T-cell (primary cell): ENCODE data around the gene PCDHB13. TPM values are rescaled to one million over a fixed set of nuclear protein-coding genes. Genes with fewer than 3 reads are reported as not detected.
A peak's percentile ranks its signal among the peaks of the same experiment; 100 is the strongest.
"Not testable (repeated sequence)": the region's sequence is repeated elsewhere in the genome, so short reads cannot be mapped to it uniquely, and the experiment has no call there.

Experiments used
- ATAC-seq, 4 experiments: fragments of 200-7000 bp in 3 of 4; fragments of 150-1000 bp in 1 of 4; cut with Tn5 transposase; replicated peaks in 1 of 4; 1 replicate in 3 of 4; 2 replicates in 1 of 4; pipeline ENCODE4 v1.10.0; 2021; ENCODE audit warnings: moderate library complexity in 3 of 4, mild to moderate bottlenecking in 2 of 4, moderate number of reproducible peaks in 1 of 4
- CTCF ChIA-PET, 2 donors: fragments of 300-600 bp; sonication (Branson Sonifier 250); formaldehyde crosslinking; loops; one replicate each; lab custom pipeline; 2022; ENCODE audit warnings: antibody characterized with exemption in 2 of 2; lab: Charles Lee
- POLR2A ChIA-PET, 2 donors: fragments of 300-600 bp; sonication (Branson Sonifier 250); formaldehyde crosslinking; loops; one replicate each; lab custom pipeline; 2022; ENCODE audit warnings: antibody characterized with exemption in 2 of 2; lab: Charles Lee
- DNase-seq, 35 experiments: peaks; one replicate each; pipeline versions ENCODE4 v3.0.0 to v3.0.0-alpha.2; 2013 to 2023
- H3K27ac ChIP-seq: one replicate; pipeline ENCODE4 v1.5.1; 2013; ENCODE audit warnings: low read length
- H3K27me3 ChIP-seq, 2 experiments: replicated peaks in 1 of 2; 1 replicate in 1 of 2; 2 replicates in 1 of 2; pipeline versions ENCODE4 v1.6.1 to v1.7.0; 2013; ENCODE audit warnings: low read length in 1 of 2, mixed read lengths in 1 of 2; ENCODE audit not compliant: control insufficient read depth in 2 of 2, insufficient read depth in 2 of 2; ENCODE audit errors: extremely low read depth in 1 of 2
- H3K36me3 ChIP-seq, 2 donors: 1 replicate in 1 of 2; 2 replicates in 1 of 2; pipeline versions ENCODE4 v1.6.1 to v1.7.0; 2013; ENCODE audit warnings: low read length in 1 of 2; ENCODE audit not compliant: control insufficient read depth in 2 of 2, insufficient read depth in 1 of 2; ENCODE audit errors: extremely low read depth in 1 of 2
- H3K4me1 ChIP-seq, 2 experiments: 1 replicate in 1 of 2; 2 replicates in 1 of 2; pipeline versions ENCODE4 v1.6.1 to v1.7.0; 2013; ENCODE audit warnings: low read length in 2 of 2, mixed read lengths in 1 of 2; ENCODE audit not compliant: insufficient read depth in 2 of 2, control insufficient read depth in 1 of 2; ENCODE audit errors: extremely low read depth in 1 of 2
- H3K4me3 ChIP-seq, 2 donors: 1 replicate in 1 of 2; 2 replicates in 1 of 2; pipeline versions ENCODE4 v1.5.1 to v1.7.0; 2013; ENCODE audit warnings: mild to moderate bottlenecking in 2 of 2, low read length in 1 of 2, moderate library complexity in 1 of 2; ENCODE audit not compliant: control insufficient read depth in 1 of 2; ENCODE audit errors: extremely low read depth in 1 of 2
- H3K9me3 ChIP-seq: 2 replicates; pipeline ENCODE4 v1.7.0; 2013
- H3K27ac Mint-ChIP-seq, 2 donors: one replicate each; pipeline ENCODE4 v1.8.0; 2020 to 2021; ENCODE audit warnings: mild to moderate bottlenecking in 2 of 2, mixed read lengths in 2 of 2
- H3K27me3 Mint-ChIP-seq, 2 donors: one replicate each; pipeline ENCODE4 v1.8.0; 2021 to 2022; ENCODE audit warnings: mixed read lengths in 2 of 2
- H3K36me3 Mint-ChIP-seq: one replicate; pipeline ENCODE4 v1.8.0; 2021; ENCODE audit warnings: mixed read lengths
- H3K4me1 Mint-ChIP-seq, 3 donors: one replicate each; pipeline ENCODE4 v1.8.0; 2020 to 2022; ENCODE audit warnings: mixed read lengths in 3 of 3, mild to moderate bottlenecking in 1 of 3
- H3K4me3 Mint-ChIP-seq, 3 donors: one replicate each; pipeline ENCODE4 v1.8.0; 2020 to 2022; ENCODE audit warnings: mild to moderate bottlenecking in 3 of 3, mixed read lengths in 3 of 3, moderate library complexity in 3 of 3
- H3K9me3 Mint-ChIP-seq, 3 donors: one replicate each; pipeline ENCODE4 v1.8.0; 2020 to 2022; ENCODE audit warnings: mixed read lengths in 3 of 3
- WGBS: methylation state at CpG from one replicate; pipeline ENCODE4 v1.1.5; 2013; ENCODE audit warnings: missing lambda C conversion rate; ENCODE audit not compliant: insufficient coverage; 5-methylcytosine and 5-hydroxymethylcytosine counted together
- total RNA-seq, 35 experiments: library from RNA in 6 of 35; stranded (reverse) in 6 of 35; fragments of 120-200 nt in 1 of 35; gene quantifications; one replicate each; pipeline versions ENCODE4 v1.2.1 to v1.2.4 and lab custom pipeline; 2013 to 2026

Gene PCDHB13
- total RNA-seq (under 1 TPM in 1 of 5 donors, not detected in 4; 0.06 TPM), total RNA-seq (lab: John Stamatoyannopoulos, UW) (0 to 0.32 (median 0) reads per million in 29 experiments)
- 0.04 TPM for total RNA-seq (2013)

- peaks cover 12 to 25% of the 10 kb centered on the region in 2 experiments for H3K27me3 ChIP-seq
- ATAC-seq, H3K4me1 ChIP-seq, H3K4me1 Mint-ChIP-seq, CTCF ChIA-PET, H3K27ac Mint-ChIP-seq, H3K4me3 ChIP-seq, H3K9me3 ChIP-seq, H3K27ac ChIP-seq, H3K36me3 Mint-ChIP-seq, POLR2A ChIA-PET, H3K36me3 ChIP-seq: not testable (repeated sequence)
- Mint-ChIP-seq H3K9me3 (peaks cover 4 to 22% (median 18%) of the 10 kb centered on the region in 3 donors), H3K27me3 (peaks cover 58 to 63% of the 10 kb centered on the region in 2 donors), H3K4me3 (peak within 1 kb of the TSS in 1 of 3 donors; percentile 44)
- DNase-seq: peak in 6 of 35 experiments; percentile 2 to 48 (median 12)
- no CpG with 5 or more reads among the region's 18 CpGs for WGBS
These were observed at the start of gene PCDHB13 for GRCh38 chr5:141213656-141214339. Gene PCDHB13, plus strand, starts transcription at chr5:141213919. Its CDS starts 205 bp downstream, at chr5:141214124.

GRCh38 chr5:141172381-141173204, 41.1 kb upstream of the PCDHB13 start, which contains the start of gene PCDHB7:
Gene PCDHB7, plus strand, starts transcription at chr5:141172644. Its CDS starts 192 bp downstream, at chr5:141172836.
- Mint-ChIP-seq H3K4me1 (peaks cover 2 to 7% (median 5%) of the 10 kb centered on the region in 3 donors), H3K9me3 (peaks cover 6 to 10% (median 8%) of the 10 kb centered on the region in 3 donors), H3K27ac (no peak within 1 kb of the TSS), H3K4me3 (peak within 1 kb of the TSS in 1 of 3 donors; percentile 3), H3K27me3 (peaks cover 36 to 43% of the 10 kb centered on the region in 2 donors), H3K36me3 (no peaks in the 10 kb centered on the region)
- peak in 7 of 35 experiments; percentile 5 to 40 (median 12) for DNase-seq
- H3K4me3 ChIP-seq: no peak within 1 kb of the TSS
- ATAC-seq: no peak
- ChIA-PET POLR2A (no interaction called here), CTCF (interaction anchor here (1.0 to 1.5 kb wide), 2 partner anchors 392 kb away, joined by 3 to 5 read pairs; no protein-coding TSS in a partner anchor)
- 52% methylated on average over 9 of the region's 20 CpGs for WGBS
- H3K27me3 ChIP-seq: peaks cover 0 to 14% of the 10 kb centered on the region in 2 experiments
- no peak within 1 kb of the TSS for H3K27ac ChIP-seq
- no peaks in the 10 kb centered on the region for H3K36me3 ChIP-seq
- no peaks in the 10 kb centered on the region for H3K9me3 ChIP-seq
- no peaks in the 10 kb centered on the region for H3K4me1 ChIP-seq

- POLR2A ChIA-PET, H3K36me3 Mint-ChIP-seq, H3K9me3 Mint-ChIP-seq, DNase-seq, H3K27ac ChIP-seq, H3K27ac Mint-ChIP-seq, H3K4me3 Mint-ChIP-seq, ATAC-seq, H3K36me3 ChIP-seq, H3K4me1 Mint-ChIP-seq, CTCF ChIA-PET, H3K4me1 ChIP-seq, H3K9me3 ChIP-seq, H3K4me3 ChIP-seq: not testable (repeated sequence)
- WGBS: 49% methylated on average over 50 of the region's 79 CpGs
- peaks cover 0 to 19% of the 10 kb centered on the region in 2 experiments for H3K27me3 ChIP-seq
- peaks cover 26 to 27% of the 10 kb centered on the region in 2 donors for H3K27me3 Mint-ChIP-seq
These were observed 39.2 kb upstream of the PCDHB13 start for GRCh38 chr5:141174291-141175104.

GRCh38 chr5:141175933-141176332, 37.8 kb upstream of the PCDHB13 start:
- Mint-ChIP-seq H3K4me1 (peaks cover 2 to 7% (median 5%) of the 10 kb centered on the region in 3 donors), H3K4me3 (no peak overlapping the region), H3K36me3 (no peaks in the 10 kb centered on the region), H3K27ac (no peak overlapping the region), H3K27me3 (peaks cover 26 to 32% of the 10 kb centered on the region in 2 donors), H3K9me3 (peaks cover 0 to 13% (median 8%) of the 10 kb centered on the region in 3 donors)
- H3K27me3 ChIP-seq: peaks cover 0 to 27% of the 10 kb centered on the region in 2 experiments
- no CpG with 5 or more reads among the region's 1 CpG for WGBS
- DNase-seq (no peak), ATAC-seq (no peak)
- H3K36me3 ChIP-seq: no peaks in the 10 kb centered on the region
- H3K4me3 ChIP-seq: no peak overlapping the region
- H3K27ac ChIP-seq: no peak overlapping the region
- no peaks in the 10 kb centered on the region for H3K4me1 ChIP-seq
- ChIA-PET CTCF (no interaction called here), POLR2A (no interaction called here)
- H3K9me3 ChIP-seq: no peaks in the 10 kb centered on the region

- H3K9me3 ChIP-seq, H3K27ac ChIP-seq, H3K4me1 Mint-ChIP-seq, H3K4me3 ChIP-seq, H3K4me3 Mint-ChIP-seq, H3K27ac Mint-ChIP-seq, H3K4me1 ChIP-seq, CTCF ChIA-PET, ATAC-seq, POLR2A ChIA-PET, DNase-seq, H3K36me3 Mint-ChIP-seq, H3K36me3 ChIP-seq: not testable (repeated sequence)
- peaks cover 0 to 33% of the 10 kb centered on the region in 2 experiments for H3K27me3 ChIP-seq
- WGBS: no CpG with 5 or more reads among the region's 18 CpGs
- H3K9me3 Mint-ChIP-seq: peaks cover 7 to 13% (median 10%) of the 10 kb centered on the region in 3 donors
- peaks cover 28 to 34% of the 10 kb centered on the region in 2 donors for H3K27me3 Mint-ChIP-seq
These were observed 36.0 kb upstream of the PCDHB13 start, which contains the start of gene PCDHB8 for GRCh38 chr5:141177577-141178191. Gene PCDHB8, plus strand, starts transcription at chr5:141177790. Its CDS starts 245 bp downstream, at chr5:141178035.
